GM12873 (cell line): ENCODE results near the gene VSIR.

Experiments used
- TF ChIP-seq, protein P1 (sequence below): IDR thresholded peaks from 2 replicates; pipeline ENCODE4 v1.5.1; 2012; ENCODE audit warnings: low read depth, mild to moderate bottlenecking, moderate library complexity, low read length, control low read depth; ENCODE audit not compliant: insufficient read depth; ENCODE audit errors: missing control alignments

The VSIR gene

DNA sequence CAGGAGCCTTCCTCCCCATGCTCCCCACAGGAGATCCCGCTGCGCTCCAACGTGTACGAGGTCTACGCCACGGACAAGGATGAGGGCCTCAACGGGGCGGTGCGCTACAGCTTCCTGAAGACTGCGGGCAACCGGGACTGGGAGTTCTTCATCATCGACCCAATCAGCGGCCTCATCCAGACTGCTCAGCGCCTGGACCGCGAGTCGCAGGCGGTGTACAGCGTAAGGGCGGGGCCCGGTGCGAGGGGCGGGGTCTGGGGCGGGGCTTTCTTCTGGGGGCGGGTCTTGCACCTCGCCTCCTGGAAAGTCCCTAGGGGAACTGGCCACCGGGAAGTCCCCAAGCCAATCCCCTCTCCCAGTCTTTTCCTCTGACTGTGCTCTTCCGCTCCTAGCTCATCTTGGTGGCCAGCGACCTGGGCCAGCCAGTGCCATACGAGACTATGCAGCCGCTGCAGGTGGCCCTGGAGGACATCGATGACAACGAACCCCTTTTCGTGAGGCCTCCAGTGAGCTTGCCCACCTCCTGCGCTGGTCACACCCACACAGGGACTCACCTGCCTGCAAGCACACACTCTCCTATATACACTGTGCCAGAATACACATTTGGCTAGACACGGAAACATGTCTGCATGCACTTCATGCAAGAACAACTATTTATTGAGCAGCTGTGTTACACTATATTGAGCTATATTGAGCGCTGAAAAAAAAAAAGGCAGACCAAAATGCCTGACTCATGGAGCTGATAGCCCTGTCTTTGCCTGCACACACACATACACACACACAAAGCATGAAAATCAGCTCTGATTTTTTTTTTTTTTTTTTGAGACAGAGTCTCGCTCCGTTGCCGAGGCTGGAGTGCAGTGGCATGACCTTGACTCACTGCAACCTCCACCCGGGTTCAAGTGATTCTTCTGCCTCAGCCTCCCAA lies 32.7 kb upstream of the VSIR start:
- TF ChIP-seq, protein P1, sequence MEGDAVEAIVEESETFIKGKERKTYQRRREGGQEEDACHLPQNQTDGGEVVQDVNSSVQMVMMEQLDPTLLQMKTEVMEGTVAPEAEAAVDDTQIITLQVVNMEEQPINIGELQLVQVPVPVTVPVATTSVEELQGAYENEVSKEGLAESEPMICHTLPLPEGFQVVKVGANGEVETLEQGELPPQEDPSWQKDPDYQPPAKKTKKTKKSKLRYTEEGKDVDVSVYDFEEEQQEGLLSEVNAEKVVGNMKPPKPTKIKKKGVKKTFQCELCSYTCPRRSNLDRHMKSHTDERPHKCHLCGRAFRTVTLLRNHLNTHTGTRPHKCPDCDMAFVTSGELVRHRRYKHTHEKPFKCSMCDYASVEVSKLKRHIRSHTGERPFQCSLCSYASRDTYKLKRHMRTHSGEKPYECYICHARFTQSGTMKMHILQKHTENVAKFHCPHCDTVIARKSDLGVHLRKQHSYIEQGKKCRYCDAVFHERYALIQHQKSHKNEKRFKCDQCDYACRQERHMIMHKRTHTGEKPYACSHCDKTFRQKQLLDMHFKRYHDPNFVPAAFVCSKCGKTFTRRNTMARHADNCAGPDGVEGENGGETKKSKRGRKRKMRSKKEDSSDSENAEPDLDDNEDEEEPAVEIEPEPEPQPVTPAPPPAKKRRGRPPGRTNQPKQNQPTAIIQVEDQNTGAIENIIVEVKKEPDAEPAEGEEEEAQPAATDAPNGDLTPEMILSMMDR: no peak

DNA sequence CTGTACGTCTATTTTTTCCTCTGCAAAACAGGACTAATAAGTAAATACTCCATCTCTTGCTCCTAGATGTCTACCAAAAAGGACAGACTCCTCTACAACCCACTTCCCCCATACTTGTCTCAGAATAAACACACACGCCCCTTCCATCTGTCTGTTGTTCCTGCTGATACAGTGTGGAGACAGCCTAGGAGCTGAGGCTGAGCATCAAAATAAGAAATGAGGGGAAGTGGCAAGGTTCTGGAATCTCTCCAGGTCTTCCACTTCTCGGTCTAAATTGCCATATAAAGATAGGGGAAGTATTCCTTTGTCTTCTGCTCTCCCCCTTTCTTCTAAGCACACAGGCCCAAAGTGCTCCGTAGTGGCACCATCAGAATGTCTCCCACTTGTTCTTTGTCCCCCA lies 30.8 kb upstream of the VSIR start:
- TF ChIP-seq, protein P1: no peak

DNA sequence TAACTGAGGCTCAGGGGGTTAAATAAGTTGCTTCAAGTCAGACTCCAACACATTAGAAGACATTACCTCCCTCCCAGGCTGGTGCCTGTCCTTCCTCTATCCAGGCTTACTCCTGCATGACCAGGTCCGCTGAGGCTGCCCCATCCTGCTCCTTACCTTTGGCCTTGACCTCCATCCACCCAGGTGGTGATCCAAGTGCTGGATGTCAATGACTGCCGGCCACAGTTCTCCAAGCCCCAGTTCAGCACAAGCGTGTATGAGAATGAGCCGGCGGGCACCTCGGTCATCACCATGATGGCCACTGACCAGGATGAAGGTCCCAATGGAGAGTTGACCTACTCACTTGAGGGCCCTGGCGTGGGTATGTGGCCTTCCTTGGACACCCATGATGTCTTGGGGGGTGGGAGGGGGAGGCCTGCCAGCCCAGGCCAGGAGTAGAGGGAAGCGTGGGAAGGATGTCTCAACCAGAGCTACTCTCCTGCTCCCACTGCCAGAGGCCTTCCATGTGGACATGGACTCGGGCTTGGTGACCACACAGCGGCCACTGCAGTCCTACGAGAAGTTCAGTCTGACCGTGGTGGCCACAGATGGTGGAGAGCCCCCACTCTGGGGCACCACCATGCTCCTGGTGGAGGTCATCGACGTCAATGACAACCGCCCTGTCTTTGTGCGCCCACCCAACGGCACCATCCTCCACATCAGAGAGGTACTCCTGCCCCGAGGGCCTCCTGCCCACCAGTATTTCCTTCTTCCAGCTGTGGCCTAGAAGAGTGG lies 29.6 kb upstream of the VSIR start:
- TF ChIP-seq, protein P1: no peak

DNA sequence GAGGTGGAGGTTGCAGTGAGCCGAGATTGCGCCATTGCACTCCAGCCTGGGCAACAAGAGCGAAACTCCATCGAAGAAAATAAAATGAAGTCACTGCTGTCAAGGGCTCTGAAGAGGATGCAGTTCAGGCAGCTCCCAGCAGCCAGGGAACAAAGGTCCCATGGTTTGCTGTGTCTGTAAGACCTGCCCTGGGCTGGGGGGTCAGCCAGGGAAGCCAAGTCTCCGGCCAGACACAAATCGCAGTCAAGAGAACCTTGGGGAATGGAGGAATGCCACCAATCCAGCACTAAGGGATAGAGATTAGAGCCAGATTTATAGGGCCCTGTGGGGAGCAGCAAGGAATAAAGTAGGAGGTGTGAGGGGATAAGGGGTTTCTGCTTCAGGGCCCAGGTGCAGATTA lies 28.9 kb upstream of the VSIR start:
- TF ChIP-seq, protein P1: no peak

DNA sequence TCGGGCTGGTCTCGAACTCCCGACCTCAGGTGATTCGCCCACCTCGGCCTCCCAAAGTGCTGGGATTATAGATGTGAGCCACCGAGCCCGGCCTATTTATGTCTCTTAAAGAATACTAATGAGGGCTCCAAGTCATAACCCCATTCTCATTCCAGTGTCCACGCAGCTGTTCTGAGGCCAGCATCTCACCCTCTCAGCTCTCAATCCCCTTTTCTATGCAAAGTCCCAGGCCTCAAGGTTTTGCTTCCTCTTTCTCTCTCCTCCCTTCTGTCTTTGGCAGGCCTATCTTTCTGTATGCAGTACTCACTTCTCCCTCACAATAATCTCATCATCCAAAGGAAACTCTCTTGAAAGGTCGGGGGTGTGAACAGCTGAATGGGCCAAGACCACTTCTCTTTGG lies 28.0 kb upstream of the VSIR start:
- TF ChIP-seq, protein P1: no peak

DNA sequence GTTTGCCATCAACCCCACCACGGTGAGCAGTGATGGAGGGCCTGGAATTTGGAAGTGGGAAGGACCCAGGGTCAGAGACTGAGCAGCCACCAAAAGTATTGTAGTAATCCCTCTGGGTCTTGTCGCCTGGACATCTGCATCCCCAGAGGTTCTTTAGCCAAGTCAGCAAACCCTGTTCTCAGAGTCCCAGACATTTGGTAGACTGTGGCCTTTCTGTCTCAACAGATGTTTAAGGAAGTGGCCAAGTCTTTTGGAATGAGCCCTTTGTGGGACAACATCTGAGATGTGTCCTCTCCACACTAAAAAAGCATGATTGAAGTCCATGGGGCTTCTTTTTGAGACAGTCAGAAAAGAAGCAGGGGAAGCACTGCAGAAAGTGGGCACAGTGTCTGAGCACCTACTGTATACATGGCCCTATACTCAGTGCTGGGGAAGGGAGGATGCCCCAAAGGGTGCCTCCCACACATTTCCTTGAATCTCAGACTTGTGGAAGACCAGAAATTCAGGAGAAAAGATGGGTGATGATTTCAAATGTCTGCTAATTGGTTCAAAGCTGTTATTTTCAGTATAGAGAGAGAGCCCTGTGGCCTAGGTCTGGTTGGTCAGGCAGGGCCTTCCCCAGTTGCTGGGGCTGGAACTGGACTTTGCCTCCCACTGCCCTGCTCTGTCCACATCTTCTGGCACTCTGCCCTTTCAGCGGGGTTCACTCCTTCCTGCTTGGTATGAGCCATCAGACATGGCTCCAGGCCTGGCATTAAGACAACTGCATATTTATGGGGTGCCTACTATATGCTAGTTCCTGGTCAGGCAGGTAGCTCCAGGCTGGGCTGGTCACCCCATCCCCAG lies 26.5 kb upstream of the VSIR start:
- TF ChIP-seq, protein P1: no peak
